ENCODE results near the gene SGCD. TPM values are rescaled to one million over a fixed set of nuclear protein-coding genes. Genes with fewer than 3 reads are reported as not detected.
"Not testable (repeated sequence)": the region's sequence is repeated elsewhere in the genome, so short reads cannot be mapped to it uniquely, and the experiment has no call there.

Gene SGCD
- total RNA-seq, 1 experiment from 2014 or later, result not detected

GRCh38 chr5:156655732-156656131 lies 328.8 kb downstream of the SGCD start:
- Histone ChIP-seq H3K27ac (ENCODE audit: low read depth, low read length) (no peak overlapping the region), H3K27me3 (ENCODE audit: insufficient read depth, low read length) (no peaks in the 10 kb centered on the region), H3K9me3 (ENCODE audit: control insufficient read depth in 1 of 2, insufficient read depth in 1 of 2, low read depth in 1 of 2, low read length in 2 of 2) (no peaks in the 10 kb centered on the region; a peak in 1 of 4 replicates), H3K36me3 (ENCODE audit: control insufficient read depth in 1 of 2, insufficient read depth in 2 of 2, low read length in 2 of 2) (no peaks in the 10 kb centered on the region), H3K79me2 (ENCODE audit: insufficient read depth, low read length) (no peaks in the 10 kb centered on the region), H3K4me2 (ENCODE audit: low read length) (no peak overlapping the region), H3K9ac (ENCODE audit: low read length) (no peak overlapping the region), H3K9me2 (ENCODE audit: insufficient read depth) (no peaks in the 10 kb centered on the region), H3K4me3 (replicated peaks in 1 of 2; ENCODE audit: low read depth in 1 of 2, low read length in 2 of 2) (no peak overlapping the region), H4K20me1 (ENCODE audit: insufficient read depth) (no peaks in the 10 kb centered on the region), H2AFZ (ENCODE audit: low read depth, low read length, poor library complexity, severe bottlenecking) (no peak overlapping the region), H3K4me1 (ENCODE audit: control insufficient read depth in 1 of 2, insufficient read depth in 2 of 2, low read length in 2 of 2) (no peaks in the 10 kb centered on the region)
- intact Hi-C loops (cut with micrococcal nuclease), result no loop called here
- RAD21 ChIA-PET (ENCODE audit: low non-redundant PET in 1 of 2, low total read pairs in 2 of 2, uncharacterized antibody in 2 of 2, unreplicated experiment in 2 of 2), result no interaction called here
- DNase-seq (ENCODE audit: low read depth, low spot score) (no peak), ATAC-seq (no peak)
- no TSS peak for BruUV-seq (replicated peaks)
- CTCF ChIA-PET, result no interaction called here
- TF ChIP-seq ATF3 (IDR thresholded peaks at IDR 0.05) (no peak), YY1 (IDR thresholded peaks at IDR 0.05; ENCODE audit: extremely low read depth, insufficient replicate concordance, low read depth, low read length) (no peak), EZH2 (IDR thresholded peaks at IDR 0.05) (no peak), SIN3A (IDR thresholded peaks at IDR 0.05; ENCODE audit: low read depth) (no peak)
- POLR2A ChIA-PET, result no interaction called here

- intact Hi-C loops (cut with micrococcal nuclease); H3K36me3 ChIP-seq (ENCODE audit: control insufficient read depth in 1 of 2, insufficient read depth in 2 of 2, low read length in 2 of 2); H3K4me2 ChIP-seq (ENCODE audit: low read length); BruUV-seq (replicated peaks); H3K9me3 ChIP-seq (ENCODE audit: control insufficient read depth in 1 of 2, insufficient read depth in 1 of 2, low read depth in 1 of 2, low read length in 2 of 2); H3K9ac ChIP-seq (ENCODE audit: low read length); CTCF ChIA-PET; H3K4me1 ChIP-seq (ENCODE audit: control insufficient read depth in 1 of 2, insufficient read depth in 2 of 2, low read length in 2 of 2); ATAC-seq; H3K9me2 ChIP-seq (ENCODE audit: insufficient read depth); DNase-seq (ENCODE audit: low read depth, low spot score); H4K20me1 ChIP-seq (ENCODE audit: insufficient read depth); RAD21 ChIA-PET (ENCODE audit: low non-redundant PET in 1 of 2, low total read pairs in 2 of 2, uncharacterized antibody in 2 of 2, unreplicated experiment in 2 of 2); POLR2A ChIA-PET; H3K79me2 ChIP-seq (ENCODE audit: insufficient read depth, low read length); H2AFZ ChIP-seq (ENCODE audit: low read depth, low read length, poor library complexity, severe bottlenecking); H3K27ac ChIP-seq (ENCODE audit: low read depth, low read length); H3K27me3 ChIP-seq (ENCODE audit: insufficient read depth, low read length); H3K4me3 ChIP-seq (replicated peaks in 1 of 2; ENCODE audit: low read depth in 1 of 2, low read length in 2 of 2): not testable (repeated sequence)
- 0 out of 2 replicates have a peak, but pooled peaks have one; percentile 10 for TF ChIP-seq RAD21 (IDR thresholded peaks at IDR 0.05; ENCODE audit: low read depth)
Measured at GRCh38 chr5:156664832-156665231, 337.9 kb downstream of the SGCD start.

- H3K9me3 ChIP-seq (ENCODE audit: control insufficient read depth in 1 of 2, insufficient read depth in 1 of 2, low read depth in 1 of 2, low read length in 2 of 2); CTCF ChIA-PET; BruUV-seq (replicated peaks); H3K27me3 ChIP-seq (ENCODE audit: insufficient read depth, low read length); H2AFZ ChIP-seq (ENCODE audit: low read depth, low read length, poor library complexity, severe bottlenecking); H3K79me2 ChIP-seq (ENCODE audit: insufficient read depth, low read length); DNase-seq (ENCODE audit: low read depth, low spot score); H3K9me2 ChIP-seq (ENCODE audit: insufficient read depth); H3K4me1 ChIP-seq (ENCODE audit: control insufficient read depth in 1 of 2, insufficient read depth in 2 of 2, low read length in 2 of 2); RAD21 ChIA-PET (ENCODE audit: low non-redundant PET in 1 of 2, low total read pairs in 2 of 2, uncharacterized antibody in 2 of 2, unreplicated experiment in 2 of 2); H3K36me3 ChIP-seq (ENCODE audit: control insufficient read depth in 1 of 2, insufficient read depth in 2 of 2, low read length in 2 of 2); H3K27ac ChIP-seq (ENCODE audit: low read depth, low read length); ATAC-seq; H3K4me3 ChIP-seq (replicated peaks in 1 of 2; ENCODE audit: low read depth in 1 of 2, low read length in 2 of 2); H3K4me2 ChIP-seq (ENCODE audit: low read length); intact Hi-C loops (cut with micrococcal nuclease); H3K9ac ChIP-seq (ENCODE audit: low read length); POLR2A ChIA-PET; H4K20me1 ChIP-seq (ENCODE audit: insufficient read depth): not testable (repeated sequence)
Measured at GRCh38 chr5:156666686-156667085, 339.7 kb downstream of the SGCD start.

Measured in HCT116 (cell line).